ENCODE measurements around the gene FRG2. TPM values are rescaled to one million over a fixed set of nuclear protein-coding genes. Genes with fewer than 3 reads are reported as not detected.
A peak's percentile ranks its signal among the peaks of the same experiment; 100 is the strongest.

FRG2 gene
- not detected in 2 replicates for total RNA-seq

DNA sequence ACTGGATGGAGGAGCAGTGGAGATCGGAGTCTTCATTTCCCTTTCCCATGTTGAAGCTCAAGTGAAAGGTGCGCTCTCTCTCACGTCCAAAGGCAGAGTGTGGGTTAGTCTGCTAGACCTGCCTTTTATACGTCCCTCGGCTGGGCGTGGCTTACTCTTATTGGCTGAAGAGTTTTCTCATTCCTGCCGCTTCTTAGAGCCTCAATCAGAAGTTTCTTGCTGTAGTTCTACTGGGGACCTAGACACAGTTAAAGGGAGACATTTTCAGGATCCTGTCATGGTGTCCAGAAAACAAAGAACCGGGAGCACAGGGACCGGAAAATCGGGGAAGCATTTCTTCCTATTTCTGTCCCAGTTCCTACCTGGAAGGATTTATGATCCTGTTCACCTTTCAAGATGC, at the start of gene FRG2:
Gene FRG2 (minus strand): TSS at position 101 of the 400 bp plus-strand sequence. CDS start 52 bp downstream, at position 49.

DNA sequence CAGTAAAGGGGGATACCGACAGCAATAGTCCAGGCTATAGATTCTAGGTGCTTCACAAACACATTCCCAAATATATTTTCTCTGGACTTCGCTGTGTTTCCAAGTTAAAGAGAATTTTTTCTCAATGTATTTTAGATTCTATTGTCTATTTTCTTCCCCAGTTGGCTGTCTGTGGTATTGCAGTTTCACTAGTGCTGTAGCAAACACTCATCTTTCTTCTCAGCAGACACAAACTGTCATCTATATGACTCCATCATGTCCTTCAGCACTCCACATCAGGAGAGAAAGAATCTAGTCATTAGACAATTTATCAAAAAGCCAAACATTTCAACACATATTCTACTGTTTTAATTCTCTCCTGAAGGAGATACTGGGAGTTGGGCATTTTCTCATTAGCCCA, 37.3 kb upstream of the FRG2 start, which contains the start of gene DBET:
Gene DBET (plus strand): TSS at position 161 of the 400 bp plus-strand sequence.

Small RNA genes within 50 kb of the gene (small RNA-seq; reads per million reads assigned to genes)
- 0.08 reads per million for gene RNA5SP174
- 0.29 reads per million, percentile 8 among the genes with 10 or more reads in this experiment for gene RNA5SP175

Other genes with a start within 250 kb of the FRG2 start
- 30.1 and 39.6 TPM in 2 replicates for gene FRG1, start 86.4 kb downstream of the FRG2 start, total RNA-seq
- not detected in 2 replicates for gene DBET, start 37.2 kb upstream of the FRG2 start, total RNA-seq
- gene DUX4, start 146.5 kb upstream of the FRG2 start, total RNA-seq, result not detected in 2 replicates